Measurements from ENCODE around the gene SUMF2. TPM values are rescaled to one million over a fixed set of nuclear protein-coding genes. Genes with fewer than 3 reads are reported as not detected.

The SUMF2 gene
- total and polyA plus RNA-seq, 2 of the 4 experiments (the other 2 are of a cell fraction): 86.2 to 97.3 TPM

DNA sequence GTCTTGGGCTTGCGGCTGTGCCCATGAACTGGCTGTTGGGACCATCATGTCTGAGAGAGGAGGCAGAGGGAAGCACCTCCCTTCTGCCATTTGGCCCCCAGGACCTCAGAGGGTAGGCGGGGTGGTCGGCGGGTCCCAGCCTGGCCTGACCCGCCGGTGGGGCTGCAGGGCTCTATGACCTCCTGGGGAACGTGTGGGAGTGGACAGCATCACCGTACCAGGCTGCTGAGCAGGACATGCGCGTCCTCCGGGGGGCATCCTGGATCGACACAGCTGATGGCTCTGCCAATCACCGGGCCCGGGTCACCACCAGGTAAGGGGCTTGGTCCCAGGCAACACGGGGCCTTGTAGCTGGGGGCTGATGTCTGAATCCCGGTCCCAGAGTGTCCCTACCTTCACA lies 14.1 kb downstream of the SUMF2 start:
- H3K4me3 ChIP-seq (ENCODE audit: insufficient read depth, low read depth, low read length): no peak overlapping the region
- H2BK20ac ChIP-seq (ENCODE audit: low read depth, low read length): no peak overlapping the region
- no peak overlapping the region for H2BK15ac ChIP-seq (ENCODE audit: low read depth, low read length)
- H4K20me1 ChIP-seq (ENCODE audit: insufficient read depth, low read length): no peaks in the 10 kb centered on the region
- ChIA-PET POLR2A (ENCODE audit: unreplicated experiment) (no interaction called here), CTCF (interaction anchor here (1.1 to 1.9 kb wide), 2 partner anchors 15 to 95 kb away, joined by 3 to 6 read pairs; partner anchors contain the start of gene PHKG1)
- ATAC-seq (ENCODE audit: low read depth) (no peak), DNase-seq (no peak)
- in situ Hi-C loops (cut with MboI; ENCODE audit: low sequenced_read_pairs) (loop anchor here (10.0 to 25.0 kb wide), 3 partner anchors 433 to 1316 kb away; partner anchors contain the start of gene SEC61G), intact Hi-C loops (cut with micrococcal nuclease) (no loop called here), dilution Hi-C loops (cut with HindIII; ENCODE audit: low sequenced_read_pairs, unreplicated experiment) (no loop called here)
- no peak overlapping the region for H3K4ac ChIP-seq (ENCODE audit: low read depth, low read length)
- peaks cover 11% of the 10 kb centered on the region for H3K4me1 ChIP-seq (ENCODE audit: control insufficient read depth, insufficient read depth, low read length)
- no peak overlapping the region for H2BK120ac ChIP-seq (ENCODE audit: low read depth, low read length)
- no peak overlapping the region for H4K91ac ChIP-seq (ENCODE audit: insufficient read depth, low read depth, low read length)
- no peak overlapping the region for H2BK5ac ChIP-seq (ENCODE audit: low read depth, low read length, poor library complexity, severe bottlenecking)
- WGBS, 2 experiments (ENCODE audit: extremely low coverage in 2 of 2, insufficient read length in 1 of 2): 86% methylated on average over 9 of the region's 16 CpGs; no CpG with 5 or more reads in 1 of the 2 experiments
- no peak overlapping the region for H3K56ac ChIP-seq (ENCODE audit: extremely low read depth, insufficient read depth, low read length)
- H3K18ac ChIP-seq (ENCODE audit: low read depth, low read length): no peak overlapping the region
- H3K27me3 ChIP-seq (ENCODE audit: control insufficient read depth, insufficient read depth, low read length): no peaks in the 10 kb centered on the region
- 0 out of 4 replicates have a peak, but pooled peaks cover 0 to under 1% of the 10 kb centered on the region in 2 experiments for H3K79me1 ChIP-seq (ENCODE audit: low read depth in 1 of 2, low read length in 2 of 2)
- H3K9ac ChIP-seq (ENCODE audit: low read depth, low read length): no peak overlapping the region
- no TSS peak for BruUV-seq (replicated peaks)
- H3K9me3 ChIP-seq (ENCODE audit: control insufficient read depth, insufficient read depth, low read length): no peaks in the 10 kb centered on the region
- no peak overlapping the region for H2AK5ac ChIP-seq (ENCODE audit: low read depth, low read length)
- no peak overlapping the region for H3K27ac ChIP-seq (ENCODE audit: insufficient read depth, low read length)
- 0 out of 2 replicates have a peak, but pooled peaks cover under 1% of the 10 kb centered on the region for H3K9me1 ChIP-seq (ENCODE audit: insufficient read depth, low read length)
- no peak overlapping the region for H4K5ac ChIP-seq (ENCODE audit: low read depth, low read length)
- no peak overlapping the region for H2AK9ac ChIP-seq (replicated peaks; ENCODE audit: low read depth, low read length, poor library complexity)
- H2AFZ ChIP-seq (replicated peaks; ENCODE audit: low read length, poor library complexity): no peak overlapping the region
- no peak overlapping the region for H3K14ac ChIP-seq (replicated peaks; ENCODE audit: low read depth, low read length)
- peaks cover 23% of the 10 kb centered on the region; the same call in 1 of the 2 replicates for H3K36me3 ChIP-seq (ENCODE audit: control insufficient read depth, insufficient read depth, low read length)
- H3K4me2 ChIP-seq (ENCODE audit: low read depth, low read length): no peak overlapping the region
- H3K23ac ChIP-seq (ENCODE audit: low read depth, low read length): no peak overlapping the region
- H4K8ac ChIP-seq (ENCODE audit: low read depth in 2 of 2, low read length in 2 of 2): no peak overlapping the region
- TF ChIP-seq MAFK (IDR thresholded peaks at IDR 0.05; ENCODE audit: low read depth, low read length) (no peak), SMC3 (IDR thresholded peaks at IDR 0.05; ENCODE audit: low read depth, low read length) (no peak), RFX5 (IDR thresholded peaks at IDR 0.05; ENCODE audit: low read depth, low read length) (no peak), BHLHE40 (IDR thresholded peaks at IDR 0.05; ENCODE audit: low read depth, low read length) (no peak), RAD21 (IDR thresholded peaks at IDR 0.05; ENCODE audit: low read length) (no peak), MAZ (IDR thresholded peaks at IDR 0.05; ENCODE audit: borderline replicate concordance, low read depth, low read length) (no peak), FOS (IDR thresholded peaks at IDR 0.05; ENCODE audit: low read depth, low read length) (no peak), NFE2L2 (IDR thresholded peaks at IDR 0.05; ENCODE audit: low read depth, low read length) (no peak), MXI1 (IDR thresholded peaks at IDR 0.05; ENCODE audit: borderline replicate concordance, low read depth, low read length) (no peak), CHD1 (IDR thresholded peaks at IDR 0.05; ENCODE audit: low read depth, low read length) (no peak), RCOR1 (IDR thresholded peaks at IDR 0.05; ENCODE audit: insufficient replicate concordance, low read length) (no peak), POLR2A (IDR thresholded peaks at IDR 0.05; ENCODE audit: low read depth, low read length) (no peak)
- TF ChIP-seq, protein P1, sequence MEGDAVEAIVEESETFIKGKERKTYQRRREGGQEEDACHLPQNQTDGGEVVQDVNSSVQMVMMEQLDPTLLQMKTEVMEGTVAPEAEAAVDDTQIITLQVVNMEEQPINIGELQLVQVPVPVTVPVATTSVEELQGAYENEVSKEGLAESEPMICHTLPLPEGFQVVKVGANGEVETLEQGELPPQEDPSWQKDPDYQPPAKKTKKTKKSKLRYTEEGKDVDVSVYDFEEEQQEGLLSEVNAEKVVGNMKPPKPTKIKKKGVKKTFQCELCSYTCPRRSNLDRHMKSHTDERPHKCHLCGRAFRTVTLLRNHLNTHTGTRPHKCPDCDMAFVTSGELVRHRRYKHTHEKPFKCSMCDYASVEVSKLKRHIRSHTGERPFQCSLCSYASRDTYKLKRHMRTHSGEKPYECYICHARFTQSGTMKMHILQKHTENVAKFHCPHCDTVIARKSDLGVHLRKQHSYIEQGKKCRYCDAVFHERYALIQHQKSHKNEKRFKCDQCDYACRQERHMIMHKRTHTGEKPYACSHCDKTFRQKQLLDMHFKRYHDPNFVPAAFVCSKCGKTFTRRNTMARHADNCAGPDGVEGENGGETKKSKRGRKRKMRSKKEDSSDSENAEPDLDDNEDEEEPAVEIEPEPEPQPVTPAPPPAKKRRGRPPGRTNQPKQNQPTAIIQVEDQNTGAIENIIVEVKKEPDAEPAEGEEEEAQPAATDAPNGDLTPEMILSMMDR (conservative IDR thresholded peaks at IDR 0.05; ENCODE audit: low read depth, low read length): no peak
- TF ChIP-seq, protein P2, sequence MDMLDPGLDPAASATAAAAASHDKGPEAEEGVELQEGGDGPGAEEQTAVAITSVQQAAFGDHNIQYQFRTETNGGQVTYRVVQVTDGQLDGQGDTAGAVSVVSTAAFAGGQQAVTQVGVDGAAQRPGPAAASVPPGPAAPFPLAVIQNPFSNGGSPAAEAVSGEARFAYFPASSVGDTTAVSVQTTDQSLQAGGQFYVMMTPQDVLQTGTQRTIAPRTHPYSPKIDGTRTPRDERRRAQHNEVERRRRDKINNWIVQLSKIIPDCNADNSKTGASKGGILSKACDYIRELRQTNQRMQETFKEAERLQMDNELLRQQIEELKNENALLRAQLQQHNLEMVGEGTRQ (IDR thresholded peaks at IDR 0.05; ENCODE audit: low read depth, low read length): no peak
